ENCODE measurements around the gene MAP4K2.

MAP4K2 gene

DNA sequence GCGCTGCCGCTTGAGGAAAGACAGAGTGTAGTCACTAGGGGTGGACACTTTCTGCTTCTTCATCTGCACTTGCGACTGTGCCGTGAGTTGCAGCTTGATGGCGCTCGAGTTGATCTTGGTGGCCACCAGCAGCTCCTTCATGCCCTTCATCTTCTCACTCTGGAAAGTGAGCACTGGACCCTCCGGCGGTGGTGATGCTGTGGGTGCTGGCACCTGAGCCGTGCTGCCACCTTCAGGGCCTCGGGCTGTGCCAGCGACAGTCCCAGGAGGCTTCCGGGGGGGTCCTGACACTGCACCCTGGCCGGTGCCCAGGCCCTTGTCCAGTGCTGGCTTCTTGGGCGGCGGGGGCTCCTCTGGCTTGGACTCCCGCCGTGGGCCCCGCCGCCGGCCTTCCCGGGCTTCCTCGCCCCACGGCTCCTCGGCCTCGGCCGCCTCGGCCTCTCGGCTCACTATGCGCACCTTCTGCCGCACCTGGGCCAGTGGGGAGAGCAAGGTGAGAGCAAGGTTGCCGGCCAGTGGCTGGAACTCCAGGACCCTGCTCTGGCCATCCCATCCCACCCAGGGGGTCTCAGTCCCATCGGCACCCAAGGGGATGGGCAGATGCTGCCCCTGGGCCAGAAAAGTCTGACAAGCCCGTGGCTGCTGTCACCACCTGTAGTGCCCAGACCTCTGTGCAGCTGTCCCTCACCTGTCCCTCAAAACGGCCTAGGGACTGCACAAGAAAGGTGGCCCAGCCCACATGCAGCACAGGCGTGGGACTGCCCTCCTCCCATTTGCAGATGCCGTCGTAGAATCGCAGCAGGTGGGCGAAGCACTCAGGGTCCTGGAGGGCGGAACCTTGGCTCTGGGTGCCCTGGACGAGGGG is 1.6 kb upstream of the MAP4K2 start:
- no peaks in the 10 kb centered on the region for H3K27me3 ChIP-seq (ENCODE audit: control insufficient read depth, insufficient read depth, low read length)
- peaks cover 5% of the 10 kb centered on the region for H3K4me1 ChIP-seq
- no peak overlapping the region for H3K9ac ChIP-seq
- no peak overlapping the region for H2AFZ ChIP-seq
- no peaks in the 10 kb centered on the region for H3K36me3 ChIP-seq (ENCODE audit: control insufficient read depth, insufficient read depth, low read length)
- TF ChIP-seq, protein P1, sequence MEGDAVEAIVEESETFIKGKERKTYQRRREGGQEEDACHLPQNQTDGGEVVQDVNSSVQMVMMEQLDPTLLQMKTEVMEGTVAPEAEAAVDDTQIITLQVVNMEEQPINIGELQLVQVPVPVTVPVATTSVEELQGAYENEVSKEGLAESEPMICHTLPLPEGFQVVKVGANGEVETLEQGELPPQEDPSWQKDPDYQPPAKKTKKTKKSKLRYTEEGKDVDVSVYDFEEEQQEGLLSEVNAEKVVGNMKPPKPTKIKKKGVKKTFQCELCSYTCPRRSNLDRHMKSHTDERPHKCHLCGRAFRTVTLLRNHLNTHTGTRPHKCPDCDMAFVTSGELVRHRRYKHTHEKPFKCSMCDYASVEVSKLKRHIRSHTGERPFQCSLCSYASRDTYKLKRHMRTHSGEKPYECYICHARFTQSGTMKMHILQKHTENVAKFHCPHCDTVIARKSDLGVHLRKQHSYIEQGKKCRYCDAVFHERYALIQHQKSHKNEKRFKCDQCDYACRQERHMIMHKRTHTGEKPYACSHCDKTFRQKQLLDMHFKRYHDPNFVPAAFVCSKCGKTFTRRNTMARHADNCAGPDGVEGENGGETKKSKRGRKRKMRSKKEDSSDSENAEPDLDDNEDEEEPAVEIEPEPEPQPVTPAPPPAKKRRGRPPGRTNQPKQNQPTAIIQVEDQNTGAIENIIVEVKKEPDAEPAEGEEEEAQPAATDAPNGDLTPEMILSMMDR (IDR thresholded peaks at IDR 0.05) = no peak
- no peaks in the 10 kb centered on the region for H3K79me2 ChIP-seq
- H3K27ac ChIP-seq = peak overlapping the region; percentile 72
- H3K4me3 ChIP-seq (ENCODE audit: low read depth, low read length) = no peak overlapping the region
- no peaks in the 10 kb centered on the region for H3K9me3 ChIP-seq (ENCODE audit: control insufficient read depth, low read length)
- H3K4me2 ChIP-seq (ENCODE audit: low read length) = no peak overlapping the region

DNA sequence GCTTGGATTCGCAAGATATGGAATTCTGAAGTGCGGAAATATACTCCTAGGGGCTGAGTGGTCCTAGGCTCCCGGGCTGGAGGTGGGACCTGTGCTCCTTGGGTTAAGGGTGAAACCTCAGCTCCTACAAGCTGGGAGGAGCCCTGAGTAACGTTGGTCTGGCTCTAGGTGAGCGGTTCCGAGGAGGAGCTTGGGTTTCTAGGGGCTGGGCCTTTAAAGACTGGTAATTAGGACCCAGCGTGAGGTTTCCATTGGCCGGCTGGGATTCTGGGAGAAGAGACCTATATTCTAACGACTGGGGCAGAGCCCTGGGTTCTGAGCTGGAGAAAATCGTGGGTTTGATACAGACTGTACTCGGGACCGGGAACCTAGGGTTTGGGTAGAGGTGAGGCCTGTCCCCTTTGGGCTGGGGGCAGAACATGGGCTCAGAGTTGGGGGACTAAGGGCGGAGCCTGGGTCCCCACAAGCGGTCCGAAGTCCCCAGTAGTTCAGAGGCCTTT is 882 bp upstream of the MAP4K2 start:
- H3K4me2 ChIP-seq (ENCODE audit: low read length) = peak overlapping the region; percentile 77
- TF ChIP-seq, protein P1 (IDR thresholded peaks at IDR 0.05) = no peak
- H3K4me1 ChIP-seq = peaks cover 5% of the 10 kb centered on the region
- H3K79me2 ChIP-seq = no peaks in the 10 kb centered on the region
- H3K9ac ChIP-seq = no peak overlapping the region
- H3K27me3 ChIP-seq (ENCODE audit: control insufficient read depth, insufficient read depth, low read length) = no peaks in the 10 kb centered on the region
- H2AFZ ChIP-seq = peak overlapping the region; percentile 51
- no peaks in the 10 kb centered on the region for H3K9me3 ChIP-seq (ENCODE audit: control insufficient read depth, low read length)
- peak overlapping the region; percentile 72 for H3K27ac ChIP-seq
- H3K4me3 ChIP-seq (ENCODE audit: low read depth, low read length) = peak overlapping the region; percentile 74
- H3K36me3 ChIP-seq (ENCODE audit: control insufficient read depth, insufficient read depth, low read length) = no peaks in the 10 kb centered on the region

DNA sequence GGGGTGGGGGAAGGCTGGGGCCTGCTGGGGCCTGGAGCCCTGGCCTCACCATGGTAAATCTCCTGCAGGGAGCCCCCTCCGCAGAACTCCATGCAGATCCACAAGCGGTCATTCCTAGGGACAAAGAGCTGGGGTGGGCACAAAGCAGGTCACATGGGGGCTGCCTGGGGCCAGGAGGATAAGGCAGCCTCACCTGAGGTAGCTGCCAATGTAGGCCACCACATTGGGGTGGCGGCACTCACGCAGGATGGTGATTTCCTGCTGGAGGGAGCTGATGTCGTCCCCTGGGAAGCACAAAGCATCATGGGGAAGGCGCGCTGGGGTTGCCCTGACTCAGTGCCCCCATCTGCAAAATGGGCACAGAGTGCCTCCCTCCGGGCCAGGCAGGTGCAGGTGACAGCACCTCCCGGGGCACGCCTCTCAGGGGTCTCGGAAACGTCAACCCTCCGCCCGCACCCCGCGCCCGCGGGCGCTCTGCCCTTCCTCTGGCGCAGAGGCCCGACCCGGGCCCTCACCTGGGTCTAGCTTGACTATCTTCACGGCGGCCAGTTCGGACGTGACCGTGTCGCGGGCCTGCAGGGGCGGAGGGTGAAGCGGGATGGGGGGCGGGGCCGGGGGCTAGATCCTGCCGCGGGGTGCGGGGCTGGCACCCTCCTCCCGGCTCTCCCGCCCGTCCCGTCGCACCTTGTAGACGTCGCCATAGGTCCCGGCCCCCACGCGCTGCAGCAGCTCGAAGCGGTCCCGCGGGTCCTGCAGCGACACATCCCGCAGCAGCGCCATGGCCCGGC is 450 bp downstream of the MAP4K2 start:
- H3K4me3 ChIP-seq (ENCODE audit: low read depth, low read length) = peak overlapping the region; percentile 42
- peak overlapping the region; percentile 83 for H2AFZ ChIP-seq
- peak overlapping the region; percentile 15 for H3K27ac ChIP-seq
- H3K27me3 ChIP-seq (ENCODE audit: control insufficient read depth, insufficient read depth, low read length) = no peaks in the 10 kb centered on the region
- peaks cover 5% of the 10 kb centered on the region for H3K4me1 ChIP-seq
- no peaks in the 10 kb centered on the region for H3K9me3 ChIP-seq (ENCODE audit: control insufficient read depth, low read length)
- peak overlapping the region; percentile 44 for H3K4me2 ChIP-seq (ENCODE audit: low read length)
- H3K36me3 ChIP-seq (ENCODE audit: control insufficient read depth, insufficient read depth, low read length) = no peaks in the 10 kb centered on the region
- TF ChIP-seq, protein P1 (IDR thresholded peaks at IDR 0.05) = no peak
- H3K9ac ChIP-seq = no peak overlapping the region
- no peaks in the 10 kb centered on the region for H3K79me2 ChIP-seq

DNA sequence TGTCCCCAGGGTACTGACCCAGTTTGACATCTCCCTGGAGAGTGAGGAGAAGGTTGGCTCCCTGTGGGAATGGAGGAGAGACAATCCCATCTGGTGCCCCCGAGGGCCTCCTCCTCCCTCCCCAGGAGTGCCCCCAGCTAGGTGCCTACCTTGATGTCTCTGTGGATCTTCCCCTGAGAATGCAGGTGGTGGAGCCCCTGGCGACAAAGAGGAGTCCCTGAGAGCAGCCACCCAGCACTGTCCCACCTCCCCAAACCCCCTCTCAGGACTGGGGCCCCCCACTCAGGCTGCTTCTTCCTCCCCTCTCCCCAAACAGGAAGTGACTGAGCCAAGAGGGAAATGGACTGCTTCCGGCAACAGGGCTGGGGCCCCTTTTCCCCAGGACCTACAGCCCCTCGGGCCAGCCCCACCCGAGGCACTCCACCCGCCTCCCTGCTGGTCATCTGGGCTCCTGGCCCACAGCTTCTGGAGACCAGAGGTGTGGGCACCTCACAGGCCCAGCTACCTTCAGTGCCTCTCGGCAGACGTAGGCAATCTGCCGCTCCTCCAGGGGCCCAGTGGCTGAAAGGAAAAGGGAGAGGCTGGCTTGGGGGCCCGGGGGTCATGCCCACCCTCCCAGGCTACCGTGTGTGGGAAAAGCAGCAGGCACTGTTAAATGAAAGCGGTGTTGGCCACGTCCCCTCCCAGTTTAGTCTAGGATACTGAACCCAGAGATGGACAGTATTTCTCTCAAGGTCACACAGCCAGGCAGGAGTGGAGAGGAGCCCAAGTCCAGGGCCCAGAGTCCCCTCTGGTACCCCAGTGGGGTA is 1.2 kb downstream of the MAP4K2 start:
- no peaks in the 10 kb centered on the region for H3K27me3 ChIP-seq (ENCODE audit: control insufficient read depth, insufficient read depth, low read length)
- no peaks in the 10 kb centered on the region for H3K9me3 ChIP-seq (ENCODE audit: control insufficient read depth, low read length)
- H3K27ac ChIP-seq = no peak overlapping the region
- no peak overlapping the region for H3K4me2 ChIP-seq (ENCODE audit: low read length)
- no peak overlapping the region for H3K9ac ChIP-seq
- H3K36me3 ChIP-seq (ENCODE audit: control insufficient read depth, insufficient read depth, low read length) = no peaks in the 10 kb centered on the region
- no peak overlapping the region for H2AFZ ChIP-seq
- peak overlapping the region; percentile 42 for H3K4me3 ChIP-seq (ENCODE audit: low read depth, low read length)
- H3K79me2 ChIP-seq = no peaks in the 10 kb centered on the region
- H3K4me1 ChIP-seq = peaks cover 5% of the 10 kb centered on the region
- TF ChIP-seq, protein P1 (IDR thresholded peaks at IDR 0.05) = no peak
